ENCODE data around the gene DYSF. TPM values are rescaled to one million over a fixed set of nuclear protein-coding genes. Genes with fewer than 3 reads are reported as not detected.

DYSF gene
- polyA plus RNA-seq, 1 donor (not counting 4 experiments of a cell fraction or from before 2014, with no cell fraction given): 8.2 TPM

GRCh38 chr2:71460056-71460455 lies 6.7 kb downstream of the DYSF start:
- peaks cover 8% of the 10 kb centered on the region for H3K27me3 ChIP-seq (ENCODE audit: control insufficient read depth, extremely low read depth, insufficient read depth, low read length)
- no peak overlapping the region for H2AFZ ChIP-seq (ENCODE audit: control insufficient read depth, low read length)
- FAIRE-seq: no peak
- no peaks in the 10 kb centered on the region for H3K79me2 ChIP-seq (ENCODE audit: control insufficient read depth, insufficient read depth, low read length)
- peaks cover 0 to 1% of the 10 kb centered on the region in 2 experiments for H3K36me3 ChIP-seq (ENCODE audit: control insufficient read depth in 2 of 2, extremely low read depth in 1 of 2, insufficient read depth in 2 of 2, low read length in 2 of 2)
- H3K27ac ChIP-seq (ENCODE audit: control insufficient read depth, insufficient read depth, low read length): no peak overlapping the region
- no peak overlapping the region for H3K9ac ChIP-seq (ENCODE audit: control insufficient read depth, extremely low read depth, insufficient read depth, low read length)
- H3K9me1 ChIP-seq (ENCODE audit: control insufficient read depth, extremely low read depth, insufficient read depth, low read length): no peaks in the 10 kb centered on the region
- H3K9me3 ChIP-seq (ENCODE audit: control insufficient read depth, low read depth, low read length): peaks cover 2% of the 10 kb centered on the region
- no peaks in the 10 kb centered on the region for H4K20me1 ChIP-seq (ENCODE audit: control insufficient read depth, extremely low read depth, insufficient read depth, low read length)
- TF ChIP-seq EZH2 (IDR thresholded peaks at IDR 0.05; ENCODE audit: low read length) (no peak), CTCF (optimal IDR thresholded peaks at IDR 0.05 in 1 of 3, IDR thresholded peaks at IDR 0.05 in 1 of 3, conservative IDR thresholded peaks at IDR 0.05 in 1 of 3; ENCODE audit: extremely low read depth in 1 of 3, insufficient read depth in 2 of 3, low read length in 3 of 3) (no peak)
- DNase-seq (ENCODE audit: low read depth, low spot score): no peak
- no peak overlapping the region for H3K4me3 ChIP-seq (ENCODE audit: control insufficient read depth in 2 of 3, extremely low read depth in 1 of 3, insufficient read depth in 2 of 3, low read depth in 1 of 3, low read length in 3 of 3)
- dilution Hi-C loops (cut with MboI; ENCODE audit: extremely low pct_ligation_motif_present, low sequenced_read_pairs): no loop called here
- peaks cover 20% of the 10 kb centered on the region for H3K4me1 ChIP-seq (ENCODE audit: control insufficient read depth, extremely low read depth, insufficient read depth, low read length)
- no peak overlapping the region for H3K4me2 ChIP-seq (ENCODE audit: control insufficient read depth, extremely low read depth, insufficient read depth, low read depth, low read length)

GRCh38 chr2:71460595-71461303 lies 7.4 kb downstream of the DYSF start:
- peaks cover 15% of the 10 kb centered on the region for H3K27me3 ChIP-seq (ENCODE audit: control insufficient read depth, extremely low read depth, insufficient read depth, low read length)
- H4K20me1 ChIP-seq (ENCODE audit: control insufficient read depth, extremely low read depth, insufficient read depth, low read length): no peaks in the 10 kb centered on the region
- H3K9ac ChIP-seq (ENCODE audit: control insufficient read depth, extremely low read depth, insufficient read depth, low read length): no peak overlapping the region
- H3K4me3 ChIP-seq (ENCODE audit: control insufficient read depth in 2 of 3, extremely low read depth in 1 of 3, insufficient read depth in 2 of 3, low read depth in 1 of 3, low read length in 3 of 3): no peak overlapping the region
- FAIRE-seq: no peak
- no peaks in the 10 kb centered on the region for H3K79me2 ChIP-seq (ENCODE audit: control insufficient read depth, insufficient read depth, low read length)
- dilution Hi-C loops (cut with MboI; ENCODE audit: extremely low pct_ligation_motif_present, low sequenced_read_pairs): no loop called here
- no peak overlapping the region for H3K27ac ChIP-seq (ENCODE audit: control insufficient read depth, insufficient read depth, low read length)
- H3K9me3 ChIP-seq (ENCODE audit: control insufficient read depth, low read depth, low read length): peaks cover 2% of the 10 kb centered on the region
- peaks cover 0 to 1% of the 10 kb centered on the region in 2 experiments for H3K36me3 ChIP-seq (ENCODE audit: control insufficient read depth in 2 of 2, extremely low read depth in 1 of 2, insufficient read depth in 2 of 2, low read length in 2 of 2)
- no peaks in the 10 kb centered on the region for H3K9me1 ChIP-seq (ENCODE audit: control insufficient read depth, extremely low read depth, insufficient read depth, low read length)
- no peak for DNase-seq (ENCODE audit: low read depth, low spot score)
- H2AFZ ChIP-seq (ENCODE audit: control insufficient read depth, low read length): no peak overlapping the region
- H3K4me2 ChIP-seq (ENCODE audit: control insufficient read depth, extremely low read depth, insufficient read depth, low read depth, low read length): no peak overlapping the region
- TF ChIP-seq EZH2 (IDR thresholded peaks at IDR 0.05; ENCODE audit: low read length) (no peak), CTCF (optimal IDR thresholded peaks at IDR 0.05 in 1 of 3, IDR thresholded peaks at IDR 0.05 in 1 of 3, conservative IDR thresholded peaks at IDR 0.05 in 1 of 3; ENCODE audit: extremely low read depth in 1 of 3, insufficient read depth in 2 of 3, low read length in 3 of 3) (peak; percentile 7 to 70 (median 42))
- peaks cover 16% of the 10 kb centered on the region for H3K4me1 ChIP-seq (ENCODE audit: control insufficient read depth, extremely low read depth, insufficient read depth, low read length)

Measured in keratinocyte (primary cell).